AG04449 (cell line): ENCODE measurements around the gene FAM72D.
"Not testable (repeated sequence)": the region's sequence is repeated elsewhere in the genome, so short reads cannot be mapped to it uniquely, and the experiment has no call there.

Source experiments
- CTCF ChIA-PET: fragments of 350-600 bp; formaldehyde crosslinking; extraction: SDS; loops from one replicate; lab custom pipeline; 2021; ENCODE audit warnings: antibody characterized with exemption; lab: Yijun Ruan, JAX
- POLR2A ChIA-PET: fragments of 400-600, 350-600 bp; formaldehyde crosslinking; extraction: SDS; loops from one replicate; lab custom pipeline; 2020; ENCODE audit warnings: antibody characterized with exemption, inconsistent platforms; lab: Yijun Ruan, JAX
- DNase-seq: peaks from one replicate; pipeline ENCODE4 v3.0.0-alpha.2; 2010; ENCODE audit warnings: low read depth, low spot score
- H3K4me3 ChIP-seq: 2 replicates; pipeline ENCODE4 v1.5.1; 2011; ENCODE audit warnings: low read depth, mild to moderate bottlenecking, control low read depth, low read length

FAM72D gene

GRCh38 chr1:145161046-145161752 is 65.4 kb downstream of the FAM72D start:
- H3K4me3 ChIP-seq, CTCF ChIA-PET, POLR2A ChIA-PET, DNase-seq: not testable (repeated sequence)
